HCT116 (cell line): ENCODE results near the gene SH2D2A.

Experiments used
- CEBPB ChIP-seq: IDR thresholded peaks from 2 replicates; pipeline ENCODE4 v1.6.1; 2012; ENCODE audit warnings: low read depth
- CTCF ChIP-seq, 3 experiments: fragments of 200-600 bp in 1 of 3; sonication (generic) in 1 of 3; IDR thresholded peaks in 2 of 3; conservative IDR thresholded peaks in 1 of 3; 2 replicates each; pipeline ENCODE4 v1.5.1; 2012 to 2017; ENCODE audit warnings: low read depth in 2 of 3, low read length in 2 of 3, antibody characterized with exemption in 1 of 3, borderline replicate concordance in 1 of 3, control low read depth in 1 of 3, mild to moderate bottlenecking in 1 of 3, mixed read lengths in 1 of 3, mixed run types in 1 of 3, moderate library complexity in 1 of 3; ENCODE audit not compliant: insufficient read depth in 1 of 3
- POLR2A ChIP-seq: IDR thresholded peaks from 2 replicates; pipeline ENCODE4 v1.7.0; 2011; ENCODE audit warnings: borderline replicate concordance; ENCODE audit not compliant: insufficient read depth, insufficient read length; ENCODE audit errors: extremely low read depth
- POLR2AphosphoS5 ChIP-seq: IDR thresholded peaks from 2 replicates; pipeline ENCODE4 v1.6.1; 2011; ENCODE audit warnings: mild to moderate bottlenecking, low read depth, low read length, moderate library complexity
- REST ChIP-seq: IDR thresholded peaks from 2 replicates; pipeline ENCODE4 v1.6.1; 2012; ENCODE audit warnings: low read depth
- ZNF274 ChIP-seq: fragments of 200-500 bp; sonication (Bioruptor generic); IDR thresholded peaks from 2 replicates; pipeline ENCODE4 v1.6.1; 2014; ENCODE audit warnings: mild to moderate bottlenecking, low read depth, low read length, inconsistent platforms

GRCh38 chr1:156767879-156768604 lies 48.6 kb downstream of the SH2D2A start:
- TF ChIP-seq CEBPB, result no peak
- TF ChIP-seq POLR2A, result no peak
- no peak for TF ChIP-seq CTCF (IDR thresholded peaks at IDR 0.05 in 2 of 3, conservative IDR thresholded peaks at IDR 0.05 in 1 of 3; ENCODE audit: borderline replicate concordance in 1 of 3, insufficient read depth in 1 of 3, low read depth in 2 of 3, low read length in 2 of 3)
- TF ChIP-seq ZNF274, result no peak
- no peak for TF ChIP-seq POLR2AphosphoS5
- no peak for TF ChIP-seq REST
